HG02870 (cell line): ENCODE measurements around the gene LRCOL1.

ENCODE experiments used
- ATAC-seq: cut with Tn5 transposase; IDR thresholded peaks from one replicate; pipeline ENCODE4 v1.9.1; 2021; ENCODE audit warnings: mild to moderate bottlenecking, moderate library complexity; ENCODE audit not compliant: unreplicated experiment

Gene LRCOL1

DNA sequence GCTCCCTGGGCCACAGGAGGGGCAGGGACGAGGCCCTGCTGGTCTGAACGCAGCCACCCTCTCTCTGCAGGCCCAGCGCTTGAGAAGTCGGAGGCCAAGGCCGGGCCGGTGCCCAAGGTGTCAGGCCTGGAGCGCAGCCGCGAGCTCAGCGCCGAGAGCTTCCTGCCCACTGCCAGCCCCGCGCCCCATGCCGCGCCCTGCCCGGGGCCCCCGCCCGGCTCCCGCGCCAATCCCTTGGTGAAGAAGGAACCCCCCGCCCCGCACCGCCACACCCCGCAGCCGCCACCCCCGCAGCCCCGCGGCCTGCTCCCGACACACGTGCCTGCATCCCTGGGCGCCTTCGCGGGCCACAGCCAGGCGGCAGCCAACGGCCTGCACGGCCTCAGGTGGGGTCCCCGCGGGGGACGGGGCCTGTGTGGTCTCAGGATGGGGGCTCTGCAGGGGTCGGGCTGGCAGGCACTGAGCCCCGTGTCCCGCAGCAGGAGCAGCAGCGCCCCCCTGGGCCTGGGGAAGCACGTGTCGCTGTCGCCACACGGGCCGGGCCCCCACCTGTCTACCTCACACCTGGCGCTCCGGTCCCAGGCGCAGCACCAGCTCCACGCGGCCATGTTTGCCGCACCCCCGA is 40.4 kb downstream of the LRCOL1 start:
- ATAC-seq: no peak

DNA sequence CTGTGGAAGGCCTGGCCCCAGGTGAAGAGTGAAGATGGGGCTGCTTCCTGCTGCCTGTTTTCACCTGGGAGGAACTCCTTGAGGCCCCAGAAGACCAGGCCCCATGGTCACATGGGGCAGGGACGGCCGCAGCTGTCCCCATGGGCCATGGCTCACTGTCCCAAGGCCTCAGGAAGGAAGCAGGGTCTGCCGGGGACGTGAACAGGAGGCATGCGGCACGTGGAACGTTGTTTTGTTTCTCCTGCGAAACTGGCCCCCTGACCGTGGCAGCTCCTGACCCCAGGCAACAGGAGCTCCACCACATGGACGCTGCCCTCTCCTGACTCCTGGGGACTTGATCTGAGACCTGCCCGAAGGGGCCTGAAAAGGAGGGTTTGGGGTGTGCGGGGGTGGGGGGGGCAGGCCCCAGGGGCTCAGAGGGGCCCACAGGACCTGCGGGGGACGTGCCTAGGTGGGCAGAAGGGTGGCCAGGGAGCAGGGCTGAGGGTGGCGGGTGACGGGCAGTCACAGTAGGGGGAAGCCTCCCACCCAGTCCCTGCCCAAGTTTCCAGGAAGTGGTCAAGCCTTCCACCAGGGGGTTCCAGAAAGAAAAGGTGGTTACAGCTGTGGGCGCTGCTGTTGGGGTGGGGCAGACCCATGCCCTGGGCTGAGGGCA is 41.4 kb downstream of the LRCOL1 start:
- no peak for ATAC-seq

DNA sequence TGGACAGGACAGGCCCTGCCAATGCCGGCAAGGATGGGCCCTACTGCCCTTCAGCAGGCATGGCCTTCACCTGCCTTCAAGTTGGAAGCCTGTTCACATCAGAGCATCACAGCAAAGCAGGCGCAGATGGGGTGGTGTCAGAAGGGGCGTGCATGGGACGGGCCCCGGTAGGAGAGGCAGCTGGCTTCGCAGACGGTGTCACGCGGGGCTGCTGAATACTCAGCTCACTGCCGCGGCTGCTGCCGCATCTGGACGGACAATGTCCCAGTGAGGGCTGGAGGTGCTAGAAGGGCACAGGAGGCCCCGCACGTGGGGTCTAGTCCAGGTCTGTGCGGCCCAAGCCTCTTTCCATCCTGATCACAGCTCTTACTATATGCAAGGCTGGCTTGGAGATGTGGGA is 42.1 kb downstream of the LRCOL1 start:
- ATAC-seq: no peak

DNA sequence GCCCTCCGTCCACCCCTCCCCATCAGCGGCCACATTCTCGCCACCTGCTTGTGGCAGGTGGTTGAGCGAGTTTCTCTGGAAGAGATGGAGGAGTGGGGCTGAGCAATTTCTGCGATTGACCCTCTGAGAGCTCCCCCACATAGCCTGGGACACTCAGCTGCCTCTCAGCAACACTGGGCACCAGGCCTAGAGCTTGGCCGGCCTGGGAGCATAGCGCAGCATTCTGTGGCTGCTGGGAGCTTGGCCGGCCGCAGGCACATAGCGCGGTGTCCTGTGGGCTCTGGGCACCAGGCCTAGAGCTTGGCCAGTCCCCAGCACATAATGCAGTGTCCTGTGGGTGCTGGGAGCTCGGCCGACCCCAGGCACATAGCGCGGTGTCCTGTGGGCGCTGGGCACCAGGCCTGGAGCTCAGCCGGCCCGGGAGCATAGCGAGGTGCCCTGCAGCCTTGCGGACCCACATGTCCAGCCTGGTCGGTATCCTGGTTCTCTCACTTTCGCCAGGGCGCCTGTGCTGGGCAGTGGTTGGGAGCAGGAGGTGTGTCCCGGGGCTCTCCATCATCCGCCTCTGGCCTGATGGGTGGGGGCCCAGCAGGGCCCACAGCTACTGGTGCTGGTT is 43.8 kb downstream of the LRCOL1 start:
- ATAC-seq: no peak

DNA sequence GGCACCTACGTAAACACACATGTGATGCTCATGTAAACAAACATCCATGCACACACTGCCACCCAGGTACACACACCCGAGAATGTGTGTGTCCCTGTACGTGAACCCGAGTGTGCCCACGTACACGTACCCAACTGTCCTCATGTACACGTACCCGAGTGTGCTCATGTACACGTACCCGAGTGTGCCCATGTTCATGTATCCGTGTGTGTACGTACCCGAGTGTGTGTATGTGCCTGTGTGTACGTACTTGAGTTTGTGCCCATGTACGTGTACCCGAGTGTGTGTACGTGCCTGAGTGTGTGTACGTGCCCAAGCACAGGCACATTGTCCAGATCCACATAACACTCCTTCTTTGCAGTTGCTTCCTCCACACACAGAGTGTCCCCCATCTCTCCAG is 45.0 kb downstream of the LRCOL1 start:
- ATAC-seq: no peak

DNA sequence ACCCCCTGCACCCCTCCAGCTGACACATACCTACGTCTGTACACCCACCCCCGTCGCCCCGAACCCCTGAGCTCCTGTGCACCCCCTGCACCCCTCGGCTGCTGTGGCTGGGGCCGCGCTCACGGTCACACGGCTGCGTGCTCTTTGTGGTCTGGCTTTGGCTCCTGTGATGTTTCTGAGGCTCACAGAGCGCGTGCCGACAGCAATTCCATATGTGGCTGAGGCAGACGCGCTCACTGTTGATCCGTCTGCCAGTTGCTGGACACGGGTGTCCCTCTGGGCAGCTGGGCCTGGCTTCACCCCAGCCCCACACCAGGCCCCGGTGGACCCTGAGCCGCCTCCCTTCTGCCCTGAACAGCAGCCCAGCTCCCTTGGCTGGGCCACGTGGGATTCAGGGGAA is 46.5 kb downstream of the LRCOL1 start:
- ATAC-seq: no peak

DNA sequence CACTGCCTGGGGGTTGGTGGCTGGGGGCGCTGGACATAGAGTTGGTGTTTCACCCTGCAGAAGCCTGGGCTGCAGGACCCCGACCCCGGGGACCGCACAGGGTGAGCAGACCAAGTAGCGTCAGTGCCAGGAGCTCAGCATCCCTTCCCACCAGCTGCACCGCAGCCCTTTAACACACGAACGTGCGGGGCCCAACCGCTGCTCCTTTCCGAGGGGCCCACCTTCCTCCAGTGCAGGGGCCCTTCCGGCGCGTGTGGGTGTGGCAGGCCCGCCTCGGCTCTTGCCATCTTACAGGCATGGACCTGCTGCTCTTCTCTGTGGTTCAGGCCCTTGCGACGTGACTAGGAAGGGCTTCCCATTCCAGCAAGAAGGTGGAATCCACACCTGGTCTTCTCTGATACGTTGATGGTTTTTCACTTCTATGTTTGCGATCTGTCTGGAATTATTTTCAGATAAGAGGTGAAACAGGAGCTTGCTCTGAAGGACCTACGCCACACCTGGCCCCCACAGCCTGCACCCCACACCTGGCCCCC is 47.8 kb downstream of the LRCOL1 start:
- no peak for ATAC-seq

DNA sequence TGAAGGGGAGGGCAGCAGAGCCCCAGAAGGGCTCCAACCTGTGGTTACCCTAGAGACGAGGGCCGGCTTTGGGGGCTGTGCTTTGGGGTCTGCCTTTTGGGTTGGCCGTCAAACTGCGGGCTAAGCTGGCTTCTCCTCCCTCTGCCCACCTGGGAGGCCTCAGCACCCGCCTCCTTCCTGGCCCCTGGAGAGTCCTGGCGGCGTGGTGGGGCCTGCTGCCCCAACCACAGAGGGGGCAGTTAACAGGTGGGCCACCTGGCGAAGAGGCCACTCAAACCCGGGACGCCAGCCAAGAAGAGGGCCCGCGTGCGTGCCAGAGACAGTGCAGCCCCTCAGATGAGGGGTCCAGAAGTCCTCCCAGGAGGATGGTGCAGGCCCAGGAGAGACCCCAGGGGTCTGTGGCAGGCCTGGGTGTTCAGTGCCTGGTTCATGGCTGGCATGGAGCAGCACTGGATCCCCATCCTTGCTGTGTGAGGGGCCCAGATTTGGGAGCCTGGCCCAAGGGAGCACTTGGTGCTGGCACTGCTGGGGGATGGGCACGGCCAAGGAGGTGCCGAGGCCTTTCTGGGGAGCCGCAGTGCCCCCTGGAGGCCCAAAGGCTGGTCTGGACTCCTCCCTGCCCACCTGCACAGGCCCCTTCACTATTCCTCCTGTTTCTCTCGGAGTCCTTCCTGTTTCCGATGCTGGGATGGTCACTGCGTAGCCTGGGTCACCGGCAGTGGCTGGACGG is 48.8 kb downstream of the LRCOL1 start:
- no peak for ATAC-seq

DNA sequence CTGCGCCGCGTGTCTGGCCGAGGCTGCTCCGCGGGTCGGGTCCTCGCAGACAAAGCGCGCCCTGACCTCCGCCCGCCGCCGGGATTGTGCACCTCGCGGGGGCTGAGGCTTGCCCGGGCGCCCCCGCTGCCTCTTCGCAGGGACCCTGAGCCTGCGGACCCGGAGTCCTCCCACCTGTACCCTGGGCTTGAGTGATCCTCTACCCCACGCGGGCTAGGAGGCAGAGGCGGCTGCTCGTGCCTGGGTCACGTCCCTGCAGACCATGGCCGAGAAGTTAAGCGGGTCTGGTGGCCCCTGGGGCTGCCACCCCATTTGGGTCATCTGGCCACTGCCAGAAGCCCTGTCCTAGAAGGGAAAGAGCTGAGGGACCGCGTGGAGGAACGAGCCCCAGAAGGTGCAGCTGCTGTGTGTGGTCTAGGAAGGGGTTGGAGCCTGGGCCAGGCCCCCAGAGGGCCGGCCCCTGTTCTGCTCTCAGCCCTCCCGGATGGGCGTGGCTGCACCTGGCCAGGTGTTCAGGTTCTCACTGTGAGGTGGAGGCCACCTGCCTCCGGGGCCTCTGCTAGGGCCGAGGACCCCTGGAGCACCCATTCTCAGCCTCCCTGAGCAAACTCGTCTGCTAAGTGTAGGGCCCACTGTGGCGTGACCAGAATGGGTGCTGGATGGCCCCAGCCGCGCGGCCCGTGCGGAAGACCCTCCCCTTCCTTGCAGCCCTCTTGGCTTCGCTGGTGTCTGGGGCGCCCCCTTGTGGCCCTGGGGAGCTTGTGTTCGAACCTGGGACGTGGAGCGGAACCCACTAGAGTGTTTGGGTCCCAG is 49.6 kb downstream of the LRCOL1 start:
- no peak for ATAC-seq

DNA sequence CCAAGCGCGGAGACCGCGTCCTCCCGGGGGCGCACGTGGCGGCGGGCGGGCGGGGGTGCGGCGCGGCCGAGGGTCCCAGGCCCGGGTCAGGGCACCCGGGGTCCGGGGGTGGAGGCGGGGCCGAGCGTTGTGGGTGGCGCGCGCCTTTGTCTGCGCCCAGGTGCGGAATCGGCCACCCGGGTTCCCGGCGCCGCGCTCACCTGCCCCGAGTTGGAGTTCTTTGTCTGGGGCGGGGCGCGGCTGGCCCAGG is 50.1 kb downstream of the LRCOL1 start:
- no peak for ATAC-seq

DNA sequence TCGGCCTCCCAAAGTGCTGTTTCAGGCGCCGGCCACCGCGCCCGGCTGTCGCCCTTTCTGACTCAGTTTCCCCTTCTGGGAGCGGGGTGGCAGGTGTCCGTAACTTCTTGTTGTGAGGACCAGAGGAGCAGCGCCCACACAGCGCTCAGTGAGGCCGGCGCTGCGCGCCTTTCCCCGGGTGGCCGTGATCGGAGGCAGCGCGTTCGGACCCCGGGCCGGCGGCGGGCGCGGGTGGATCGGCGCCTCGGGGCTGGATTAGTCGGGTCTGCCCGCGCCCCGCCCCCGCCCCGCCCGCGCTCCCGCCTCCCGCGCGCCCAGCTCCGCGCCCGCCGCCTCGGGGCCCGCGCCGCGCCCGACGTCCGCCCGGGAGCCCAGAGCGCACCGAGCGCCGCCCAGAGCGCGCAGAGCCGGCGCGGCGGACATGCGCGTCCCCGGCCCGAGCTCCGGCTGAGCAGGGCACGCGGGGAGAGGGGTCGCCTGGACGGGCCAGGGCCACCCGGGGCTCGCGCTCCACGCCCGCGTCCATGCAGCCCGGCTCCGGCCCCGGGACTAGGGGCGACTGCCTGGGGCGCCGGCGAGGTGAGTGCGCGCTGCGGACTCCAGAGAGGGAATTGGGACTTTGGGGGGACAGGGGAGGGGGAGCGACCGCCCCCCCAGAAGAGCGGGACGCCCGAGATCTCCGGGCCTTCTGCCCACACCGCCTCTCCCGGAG is 50.6 kb downstream of the LRCOL1 start:
- ATAC-seq: no peak

DNA sequence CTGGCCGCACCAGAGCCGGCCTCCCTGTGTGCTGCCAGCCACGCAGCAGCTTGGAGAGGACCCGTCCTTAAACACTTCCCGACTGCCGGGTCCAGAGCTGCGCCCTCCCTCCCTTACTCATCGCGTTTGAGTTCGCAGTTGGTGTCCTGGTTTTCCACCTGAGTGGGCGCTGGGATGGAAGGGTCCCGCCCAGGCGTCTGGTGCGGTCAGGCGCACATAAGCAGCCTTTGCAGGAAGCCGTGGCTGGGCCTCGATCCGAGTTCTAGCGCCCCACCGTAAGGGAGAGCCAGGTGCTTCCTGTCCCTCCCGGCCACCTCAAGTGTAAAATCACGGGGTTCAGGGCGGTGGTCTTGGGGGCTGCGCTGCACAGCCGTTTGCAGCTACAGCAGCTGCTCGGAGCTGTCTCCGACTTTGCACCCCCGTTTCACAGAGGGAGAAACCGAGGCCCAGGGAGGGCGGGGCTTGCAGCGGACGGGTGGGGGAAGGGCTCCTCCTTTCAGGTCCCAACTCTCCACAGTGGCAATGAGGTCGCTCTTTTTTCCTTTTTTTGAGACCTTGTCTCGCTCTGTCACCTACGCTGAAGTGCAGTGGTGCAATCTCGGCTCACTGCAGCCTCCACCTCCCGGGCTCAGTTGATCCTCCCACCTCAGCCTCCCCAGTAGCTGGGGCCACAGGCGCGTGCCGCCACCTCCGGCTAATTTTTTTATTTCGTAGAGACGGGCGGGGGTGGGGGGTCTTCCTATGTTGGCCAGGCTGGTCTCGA is 51.3 kb downstream of the LRCOL1 start:
- ATAC-seq: no peak

DNA sequence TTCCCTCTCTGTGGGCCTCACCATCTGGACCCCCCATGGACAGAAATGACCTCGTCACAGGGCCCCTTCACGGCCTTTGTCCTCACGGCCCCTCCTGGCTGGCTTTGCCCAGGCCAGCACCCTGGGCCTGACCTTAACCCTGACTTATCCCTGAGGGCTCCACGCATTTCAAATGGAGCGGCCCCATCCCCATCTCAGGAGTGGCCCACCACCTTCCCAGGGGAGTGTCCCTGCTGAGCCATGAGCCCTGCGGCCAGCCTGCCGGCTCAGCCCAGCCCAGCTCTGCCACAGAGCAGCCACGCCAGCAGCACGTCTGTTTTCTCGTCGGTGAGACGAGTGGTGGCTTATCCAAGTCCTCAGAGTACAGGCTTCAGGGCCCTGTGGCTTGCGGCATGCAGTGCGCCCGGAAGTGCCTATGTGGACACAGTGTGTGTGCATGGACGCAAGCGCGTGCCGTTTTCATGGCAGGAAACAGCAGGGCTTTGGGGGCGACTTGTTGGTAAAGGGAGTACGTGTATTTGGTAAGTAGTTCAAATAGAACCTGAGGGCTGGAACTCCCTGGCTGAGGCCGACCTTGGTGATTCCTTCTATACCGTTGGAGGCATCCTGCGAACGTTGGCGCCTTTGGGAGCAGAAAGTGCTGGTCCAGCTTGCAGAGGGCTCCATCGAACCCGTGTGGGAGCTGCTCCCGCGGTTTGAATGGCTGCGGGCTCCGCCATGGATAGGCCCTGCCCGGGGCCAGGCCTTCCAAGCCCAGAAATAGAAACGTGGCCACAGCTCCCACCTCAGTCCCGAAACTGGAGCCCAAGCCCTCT is 52.1 kb downstream of the LRCOL1 start:
- no peak for ATAC-seq

DNA sequence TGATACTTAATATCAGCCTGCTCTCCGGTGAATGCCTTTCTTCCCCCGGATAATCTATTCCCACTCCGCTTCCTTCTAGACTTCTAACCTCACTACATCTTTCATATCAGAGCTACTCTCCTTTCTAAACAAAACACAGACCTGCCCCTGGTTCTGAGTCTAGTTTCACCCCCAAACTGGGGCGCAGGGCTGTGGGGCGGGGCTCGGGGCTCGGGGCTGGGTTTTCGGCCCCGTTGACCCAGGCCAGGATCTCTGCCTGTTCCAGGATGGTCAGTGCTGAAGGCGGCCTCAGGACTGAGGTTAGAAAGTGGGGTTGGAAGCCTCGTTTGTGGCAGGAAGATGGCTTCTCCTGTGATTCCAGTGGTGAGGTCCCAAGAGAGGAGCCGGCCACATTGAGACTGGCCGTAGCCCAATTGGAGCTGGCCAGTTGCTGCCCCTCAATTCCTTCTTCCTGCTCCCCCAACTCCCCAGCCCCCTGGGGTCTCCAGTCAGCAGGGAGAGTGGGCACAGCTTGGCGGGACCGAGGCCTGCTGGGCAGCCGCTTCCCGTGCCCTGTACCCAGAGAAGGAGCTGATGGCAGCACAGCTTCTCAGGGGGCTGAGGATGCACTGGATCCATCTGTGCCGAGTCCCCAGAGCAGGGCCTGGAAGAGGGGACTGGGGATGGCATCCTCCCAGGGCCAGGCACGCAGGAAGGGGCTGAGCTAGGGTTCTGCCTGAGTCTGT is 52.9 kb downstream of the LRCOL1 start:
- no peak for ATAC-seq

DNA sequence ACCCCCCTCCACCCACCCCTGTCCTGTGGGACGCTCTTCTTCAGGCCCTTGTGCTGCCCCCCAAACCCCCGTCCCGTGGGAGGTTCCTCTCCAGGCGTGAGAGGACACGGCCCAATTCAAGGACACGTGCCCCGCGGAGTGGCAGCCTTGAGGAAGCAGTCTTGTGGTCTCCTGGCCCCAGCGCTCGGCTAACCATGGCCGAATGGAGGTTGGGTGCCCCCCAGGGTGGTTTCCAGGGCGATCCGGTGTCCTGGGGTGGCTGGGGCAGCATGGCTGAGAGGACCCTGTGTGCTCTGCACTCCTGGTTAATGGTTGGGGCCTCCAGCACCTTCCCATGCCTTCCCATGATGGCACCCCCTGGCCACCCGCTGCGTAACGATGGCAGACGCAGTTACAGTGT is 53.6 kb downstream of the LRCOL1 start:
- no peak for ATAC-seq

DNA sequence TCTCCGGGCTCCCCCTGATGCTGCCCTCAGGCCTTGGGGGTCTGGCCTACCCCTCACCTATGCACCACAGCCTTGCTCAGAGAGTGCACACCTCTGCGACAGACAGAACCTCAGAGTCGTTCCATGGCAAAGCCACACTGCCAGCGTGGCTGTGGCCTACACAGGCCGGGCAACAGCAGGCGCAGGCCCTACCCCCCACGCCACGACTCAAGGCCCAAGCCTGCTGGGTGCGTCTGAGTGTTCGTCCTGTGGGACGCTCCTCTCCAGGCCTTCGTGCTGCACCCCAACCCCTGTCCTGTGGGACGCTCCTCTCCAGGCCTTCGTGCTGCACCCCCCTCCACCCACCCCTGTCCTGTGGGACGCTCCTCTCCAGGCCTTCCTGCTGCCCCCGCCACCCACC is 54.2 kb downstream of the LRCOL1 start:
- ATAC-seq: no peak

DNA sequence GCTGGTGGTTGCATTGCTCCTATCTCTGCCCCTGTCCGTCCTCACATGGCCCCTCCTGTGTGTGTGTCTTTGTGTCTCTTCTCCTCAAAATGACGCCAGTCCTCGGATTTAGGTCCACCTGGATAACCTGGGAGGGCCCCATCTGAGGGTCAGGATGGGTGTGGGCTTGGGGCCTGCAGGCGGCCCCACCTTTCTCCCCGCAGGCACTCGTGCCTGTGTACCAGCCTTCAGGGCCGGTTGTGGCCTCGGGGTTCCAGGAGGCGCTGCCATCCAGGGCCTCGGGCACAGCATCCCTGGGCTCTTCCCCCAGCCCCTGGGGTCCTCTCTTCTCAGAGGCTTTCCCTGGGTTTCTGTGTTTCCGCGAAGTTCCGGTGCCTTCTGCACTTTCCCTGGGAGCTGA is 54.7 kb downstream of the LRCOL1 start:
- no peak for ATAC-seq
